K562 (cell line): ENCODE data around the gene CCR7. TPM values are rescaled to one million over a fixed set of nuclear protein-coding genes. Genes with fewer than 3 reads are reported as not detected.

ENCODE experiments used
- CBFA2T2 ChIP-seq: fragments of 450-650 bp; conservative IDR thresholded peaks from 2 replicates; pipeline ENCODE4 v1.6.1; 2017; ENCODE audit warnings: mild to moderate bottlenecking
- CCNT2 ChIP-seq: IDR thresholded peaks from 2 replicates; pipeline ENCODE4 v1.6.1; 2011; ENCODE audit warnings: borderline replicate concordance, low read depth, mild to moderate bottlenecking, moderate library complexity, mixed read lengths, low read length; ENCODE audit not compliant: insufficient read length; ENCODE audit errors: extremely low read depth
- MITF ChIP-seq: IDR thresholded peaks from 2 replicates; pipeline ENCODE4 v1.6.1; 2014; ENCODE audit warnings: antibody characterized with exemption
- PRMT5 ChIP-seq: sonication (generic); formaldehyde crosslinking; IDR thresholded peaks from 2 replicates; pipeline ENCODE4 v1.5.0; 2020; ENCODE audit warnings: missing genetic modification reagents
- SMAD1 ChIP-seq: fragments of 150-350 bp; IDR thresholded peaks from 2 replicates; pipeline ENCODE4 v1.6.1; 2014; ENCODE audit warnings: low read length, low read depth; ENCODE audit not compliant: partially characterized antibody
- TBL1XR1 ChIP-seq, 2 experiments: IDR thresholded peaks; 2 replicates each; pipeline ENCODE4 v1.6.1; 2012; ENCODE audit warnings: improper control_type of control experiment in 2 of 2, low read length in 2 of 2, mild to moderate bottlenecking in 1 of 2
- ZBTB7A ChIP-seq: IDR thresholded peaks from 2 replicates; pipeline ENCODE4 v1.6.1; 2011; ENCODE audit warnings: low read depth, mild to moderate bottlenecking, low read length, moderate library complexity, borderline replicate concordance; ENCODE audit not compliant: control insufficient read depth
- ZNF766 ChIP-seq: fragments of 200-800 bp; sonication (Bioruptor generic); conservative IDR thresholded peaks from 2 replicates; pipeline ENCODE4 v1.6.1; 2016; ENCODE audit warnings: missing genetic modification characterization, missing compliant biosample characterization
- polyA plus RNA-seq, 8 experiments: library from polyadenylated mRNA; depleted of rRNA in 4 of 8; stranded (reverse) in 5 of 8; unstranded in 3 of 8; fragments of >200 nt; fragmentation: Nextera tagmentation in 2 of 8; fragmentation: Illumina TruSeq in 1 of 8; extraction: Ambion mirVana in 2 of 8; extraction: Trizol in 1 of 8; gene quantifications; 2 replicates each; pipeline versions ENCODE4 v1.2.1 to v1.2.3, GENCODE V29; 2011 to 2014; ENCODE audit warnings: inconsistent platforms in 1 of 8, missing spikeins in 1 of 8
- total RNA-seq, 7 experiments: library from RNA; depleted of rRNA in 6 of 7; stranded (reverse); fragments of >200 nt in 6 of 7; fragmentation: Illumina TruSeq in 2 of 7; extraction: Trizol in 2 of 7; gene quantifications; 2 replicates each; pipeline versions ENCODE4 v1.2.1 to v1.2.3, GENCODE V29; 2011 to 2021; ENCODE audit warnings: low replicate concordance in 1 of 7
- TF ChIP-seq, protein P1 (sequence below), 2 experiments: fragments of 450-650 bp in 1 of 2; sonication (generic) in 1 of 2; formaldehyde crosslinking in 1 of 2; IDR thresholded peaks in 1 of 2; conservative IDR thresholded peaks in 1 of 2; 2 replicates each; pipeline versions ENCODE4 v1.6.1 to v1.8.1; 2016 to 2023; ENCODE audit warnings: mild to moderate bottlenecking in 2 of 2, moderate library complexity in 2 of 2, inconsistent platforms in 1 of 2, missing genetic modification reagents in 1 of 2
- TF ChIP-seq, protein P2 (sequence below): fragments of 450-650 bp; IDR thresholded peaks from 2 replicates; pipeline ENCODE4 v1.7.1; 2018; ENCODE audit warnings: mild to moderate bottlenecking, low read depth; ENCODE audit not compliant: partially characterized antibody
- TF ChIP-seq, protein P3 (sequence below), 2 experiments: fragments of 150-350 bp in 1 of 2; IDR thresholded peaks; 2 replicates each; pipeline ENCODE4 v1.6.1; 2012 to 2016; ENCODE audit warnings: low read depth in 2 of 2, low read length in 2 of 2, mild to moderate bottlenecking in 1 of 2, moderate library complexity in 1 of 2
- TF ChIP-seq, protein P4 (sequence below): fragments of 450-650 bp; formaldehyde crosslinking; IDR thresholded peaks from 2 replicates; pipeline ENCODE4 v1.4.0; 2022; ENCODE audit warnings: missing genetic modification characterization
- TF ChIP-seq, protein P5 (sequence below): fragments of 250-450 bp; sonication (Bioruptor Pico); IDR thresholded peaks from 2 replicates; pipeline ENCODE4 v1.4.0; 2020; ENCODE audit warnings: borderline replicate concordance

CCR7 gene
- total and polyA plus RNA-seq, 9 of the 15 experiments (the other 6 are each of a cell fraction or from before 2014, with no cell fraction given) = 0.14 to 1.4 (median 0.56) TPM

DNA sequence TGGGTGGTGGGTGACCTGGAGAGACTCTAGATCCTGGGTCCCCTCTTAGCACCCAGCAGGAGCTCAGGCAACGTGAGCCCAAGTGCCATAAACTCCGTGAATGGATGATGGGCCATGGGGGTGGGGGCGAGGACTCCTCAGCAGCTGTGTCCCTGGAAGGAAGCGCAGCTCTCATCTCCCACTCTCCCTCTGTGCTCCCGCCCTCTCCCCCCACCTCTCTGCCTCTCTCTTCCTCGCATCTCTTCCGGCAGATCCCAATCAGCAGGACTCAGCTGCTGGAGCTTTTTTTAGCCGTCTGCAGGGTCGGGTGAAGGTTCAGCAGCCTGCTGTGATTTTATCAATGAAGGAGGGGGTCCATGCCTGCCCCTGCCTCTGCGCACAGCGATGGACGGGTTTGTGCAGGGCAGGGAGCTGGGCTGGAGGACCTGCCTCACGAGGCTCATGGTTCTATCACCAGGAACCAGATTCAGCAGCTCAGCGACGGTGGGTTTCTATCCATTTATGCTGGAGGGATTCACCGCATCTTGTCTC, 8.3 kb downstream of the CCR7 start (continued):
- TF ChIP-seq, protein P1, sequence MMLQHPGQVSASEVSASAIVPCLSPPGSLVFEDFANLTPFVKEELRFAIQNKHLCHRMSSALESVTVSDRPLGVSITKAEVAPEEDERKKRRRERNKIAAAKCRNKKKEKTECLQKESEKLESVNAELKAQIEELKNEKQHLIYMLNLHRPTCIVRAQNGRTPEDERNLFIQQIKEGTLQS (IDR thresholded peaks at IDR 0.05) = no peak
- TF ChIP-seq, protein P1 (CRISPR knock-in tag; conservative IDR thresholded peaks at IDR 0.05) = no peak
- TF ChIP-seq, protein P2, sequence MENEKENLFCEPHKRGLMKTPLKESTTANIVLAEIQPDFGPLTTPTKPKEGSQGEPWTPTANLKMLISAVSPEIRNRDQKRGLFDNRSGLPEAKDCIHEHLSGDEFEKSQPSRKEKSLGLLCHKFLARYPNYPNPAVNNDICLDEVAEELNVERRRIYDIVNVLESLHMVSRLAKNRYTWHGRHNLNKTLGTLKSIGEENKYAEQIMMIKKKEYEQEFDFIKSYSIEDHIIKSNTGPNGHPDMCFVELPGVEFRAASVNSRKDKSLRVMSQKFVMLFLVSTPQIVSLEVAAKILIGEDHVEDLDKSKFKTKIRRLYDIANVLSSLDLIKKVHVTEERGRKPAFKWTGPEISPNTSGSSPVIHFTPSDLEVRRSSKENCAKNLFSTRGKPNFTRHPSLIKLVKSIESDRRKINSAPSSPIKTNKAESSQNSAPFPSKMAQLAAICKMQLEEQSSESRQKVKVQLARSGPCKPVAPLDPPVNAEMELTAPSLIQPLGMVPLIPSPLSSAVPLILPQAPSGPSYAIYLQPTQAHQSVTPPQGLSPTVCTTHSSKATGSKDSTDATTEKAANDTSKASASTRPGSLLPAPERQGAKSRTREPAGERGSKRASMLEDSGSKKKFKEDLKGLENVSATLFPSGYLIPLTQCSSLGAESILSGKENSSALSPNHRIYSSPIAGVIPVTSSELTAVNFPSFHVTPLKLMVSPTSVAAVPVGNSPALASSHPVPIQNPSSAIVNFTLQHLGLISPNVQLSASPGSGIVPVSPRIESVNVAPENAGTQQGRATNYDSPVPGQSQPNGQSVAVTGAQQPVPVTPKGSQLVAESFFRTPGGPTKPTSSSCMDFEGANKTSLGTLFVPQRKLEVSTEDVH = no peak
- TF ChIP-seq CCNT2 (peak; percentile 37), TBL1XR1 (IDR thresholded peaks at IDR 0.05; ENCODE audit: low read length in 2 of 2) (peak in 1 of 2 experiments; percentile 86; a peak in 2 of 4 replicates), ZNF766 (CRISPR knock-in tag) (0 out of 2 replicates have a peak, but pooled peaks have one; percentile 23), SMAD1 (no peak), PRMT5 (CRISPR knock-in tag) (no peak), ZBTB7A (no peak; the same call in 1 of the 2 replicates), MITF (no peak), CBFA2T2 (peak; percentile 89)
- TF ChIP-seq, protein P3, sequence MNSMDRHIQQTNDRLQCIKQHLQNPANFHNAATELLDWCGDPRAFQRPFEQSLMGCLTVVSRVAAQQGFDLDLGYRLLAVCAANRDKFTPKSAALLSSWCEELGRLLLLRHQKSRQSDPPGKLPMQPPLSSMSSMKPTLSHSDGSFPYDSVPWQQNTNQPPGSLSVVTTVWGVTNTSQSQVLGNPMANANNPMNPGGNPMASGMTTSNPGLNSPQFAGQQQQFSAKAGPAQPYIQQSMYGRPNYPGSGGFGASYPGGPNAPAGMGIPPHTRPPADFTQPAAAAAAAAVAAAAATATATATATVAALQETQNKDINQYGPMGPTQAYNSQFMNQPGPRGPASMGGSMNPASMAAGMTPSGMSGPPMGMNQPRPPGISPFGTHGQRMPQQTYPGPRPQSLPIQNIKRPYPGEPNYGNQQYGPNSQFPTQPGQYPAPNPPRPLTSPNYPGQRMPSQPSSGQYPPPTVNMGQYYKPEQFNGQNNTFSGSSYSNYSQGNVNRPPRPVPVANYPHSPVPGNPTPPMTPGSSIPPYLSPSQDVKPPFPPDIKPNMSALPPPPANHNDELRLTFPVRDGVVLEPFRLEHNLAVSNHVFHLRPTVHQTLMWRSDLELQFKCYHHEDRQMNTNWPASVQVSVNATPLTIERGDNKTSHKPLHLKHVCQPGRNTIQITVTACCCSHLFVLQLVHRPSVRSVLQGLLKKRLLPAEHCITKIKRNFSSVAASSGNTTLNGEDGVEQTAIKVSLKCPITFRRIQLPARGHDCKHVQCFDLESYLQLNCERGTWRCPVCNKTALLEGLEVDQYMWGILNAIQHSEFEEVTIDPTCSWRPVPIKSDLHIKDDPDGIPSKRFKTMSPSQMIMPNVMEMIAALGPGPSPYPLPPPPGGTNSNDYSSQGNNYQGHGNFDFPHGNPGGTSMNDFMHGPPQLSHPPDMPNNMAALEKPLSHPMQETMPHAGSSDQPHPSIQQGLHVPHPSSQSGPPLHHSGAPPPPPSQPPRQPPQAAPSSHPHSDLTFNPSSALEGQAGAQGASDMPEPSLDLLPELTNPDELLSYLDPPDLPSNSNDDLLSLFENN (IDR thresholded peaks at IDR 0.05; ENCODE audit: low read depth in 2 of 2, low read length in 2 of 2) = 0 out of 4 replicates have a peak, but pooled peaks of 1 of the 2 experiments have one; percentile 22
- TF ChIP-seq, protein P4, sequence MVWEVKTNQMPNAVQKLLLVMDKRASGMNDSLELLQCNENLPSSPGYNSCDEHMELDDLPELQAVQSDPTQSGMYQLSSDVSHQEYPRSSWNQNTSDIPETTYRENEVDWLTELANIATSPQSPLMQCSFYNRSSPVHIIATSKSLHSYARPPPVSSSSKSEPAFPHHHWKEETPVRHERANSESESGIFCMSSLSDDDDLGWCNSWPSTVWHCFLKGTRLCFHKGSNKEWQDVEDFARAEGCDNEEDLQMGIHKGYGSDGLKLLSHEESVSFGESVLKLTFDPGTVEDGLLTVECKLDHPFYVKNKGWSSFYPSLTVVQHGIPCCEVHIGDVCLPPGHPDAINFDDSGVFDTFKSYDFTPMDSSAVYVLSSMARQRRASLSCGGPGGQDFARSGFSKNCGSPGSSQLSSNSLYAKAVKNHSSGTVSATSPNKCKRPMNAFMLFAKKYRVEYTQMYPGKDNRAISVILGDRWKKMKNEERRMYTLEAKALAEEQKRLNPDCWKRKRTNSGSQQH (CRISPR knock-in tag) = no peak
- TF ChIP-seq, protein P5, sequence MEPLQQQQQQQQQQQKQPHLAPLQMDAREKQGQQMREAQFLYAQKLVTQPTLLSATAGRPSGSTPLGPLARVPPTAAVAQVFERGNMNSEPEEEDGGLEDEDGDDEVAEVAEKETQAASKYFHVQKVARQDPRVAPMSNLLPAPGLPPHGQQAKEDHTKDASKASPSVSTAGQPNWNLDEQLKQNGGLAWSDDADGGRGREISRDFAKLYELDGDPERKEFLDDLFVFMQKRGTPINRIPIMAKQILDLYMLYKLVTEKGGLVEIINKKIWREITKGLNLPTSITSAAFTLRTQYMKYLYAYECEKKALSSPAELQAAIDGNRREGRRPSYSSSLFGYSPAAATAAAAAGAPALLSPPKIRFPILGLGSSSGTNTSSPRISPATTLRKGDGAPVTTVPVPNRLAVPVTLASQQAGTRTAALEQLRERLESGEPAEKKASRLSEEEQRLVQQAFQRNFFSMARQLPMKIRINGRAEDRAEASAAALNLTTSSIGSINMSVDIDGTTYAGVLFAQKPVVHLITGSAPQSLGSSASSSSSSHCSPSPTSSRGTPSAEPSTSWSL (CRISPR knock-in tag) = no peak
